Nephron progenitor cell (in vitro differentiated cells): ENCODE results near the gene SNAPC1.

Experiments used
- DNase-seq: peaks from one replicate; pipeline ENCODE4 v3.0.0; 2021
- H3K27ac Mint-ChIP-seq: 2 replicates; pipeline ENCODE4 v1.8.0; 2021; ENCODE audit warnings: mild to moderate bottlenecking, moderate library complexity, mixed read lengths
- H3K27me3 Mint-ChIP-seq: 2 replicates; pipeline ENCODE4 v1.8.0; 2021; ENCODE audit warnings: mild to moderate bottlenecking, low read depth, mixed read lengths; ENCODE audit not compliant: poor library complexity
- H3K36me3 Mint-ChIP-seq: 2 replicates; pipeline ENCODE4 v1.8.0; 2021; ENCODE audit warnings: low read depth, mixed read lengths
- H3K4me1 Mint-ChIP-seq: 2 replicates; pipeline ENCODE4 v1.8.0; 2021; ENCODE audit warnings: mixed read lengths
- H3K4me3 Mint-ChIP-seq: 2 replicates; pipeline ENCODE4 v1.8.0; 2021; ENCODE audit warnings: mild to moderate bottlenecking, moderate library complexity, mixed read lengths
- H3K9me3 Mint-ChIP-seq: 2 replicates; pipeline ENCODE4 v1.8.0; 2021; ENCODE audit warnings: mild to moderate bottlenecking, moderate library complexity, mixed read lengths
- TF ChIP-seq, protein P1 (sequence below): fragments of 200-600 bp; sonication (generic); IDR thresholded peaks from 2 replicates; pipeline ENCODE4 v1.5.0; 2021; ENCODE audit warnings: antibody characterized with exemption

The SNAPC1 gene

DNA sequence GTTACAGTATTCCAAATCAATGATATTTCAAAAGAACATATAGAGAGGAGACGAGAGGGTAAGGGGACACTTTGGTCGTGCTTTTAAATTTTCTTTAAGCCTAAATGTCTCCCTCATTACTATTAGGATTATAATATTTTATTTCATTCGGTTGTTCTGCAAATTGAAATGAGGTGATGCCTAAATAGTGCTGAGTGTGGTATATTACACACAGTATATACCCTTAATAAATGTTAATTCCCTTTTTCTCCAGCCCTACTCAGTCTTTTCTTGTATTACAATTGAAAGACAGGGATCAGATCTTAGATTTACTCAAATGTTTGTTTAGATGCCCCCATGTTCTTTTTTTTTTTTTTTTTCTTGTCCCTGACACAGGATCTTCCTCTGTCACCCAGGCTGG lies 7.7 kb downstream of the SNAPC1 start:
- H3K4me3 Mint-ChIP-seq: no peak overlapping the region
- no peaks in the 10 kb centered on the region for H3K27me3 Mint-ChIP-seq
- peaks cover 24% of the 10 kb centered on the region for H3K4me1 Mint-ChIP-seq
- H3K27ac Mint-ChIP-seq: no peak overlapping the region
- peaks cover 58% of the 10 kb centered on the region for H3K36me3 Mint-ChIP-seq
- DNase-seq: no peak
- H3K9me3 Mint-ChIP-seq: no peaks in the 10 kb centered on the region
- TF ChIP-seq, protein P1, sequence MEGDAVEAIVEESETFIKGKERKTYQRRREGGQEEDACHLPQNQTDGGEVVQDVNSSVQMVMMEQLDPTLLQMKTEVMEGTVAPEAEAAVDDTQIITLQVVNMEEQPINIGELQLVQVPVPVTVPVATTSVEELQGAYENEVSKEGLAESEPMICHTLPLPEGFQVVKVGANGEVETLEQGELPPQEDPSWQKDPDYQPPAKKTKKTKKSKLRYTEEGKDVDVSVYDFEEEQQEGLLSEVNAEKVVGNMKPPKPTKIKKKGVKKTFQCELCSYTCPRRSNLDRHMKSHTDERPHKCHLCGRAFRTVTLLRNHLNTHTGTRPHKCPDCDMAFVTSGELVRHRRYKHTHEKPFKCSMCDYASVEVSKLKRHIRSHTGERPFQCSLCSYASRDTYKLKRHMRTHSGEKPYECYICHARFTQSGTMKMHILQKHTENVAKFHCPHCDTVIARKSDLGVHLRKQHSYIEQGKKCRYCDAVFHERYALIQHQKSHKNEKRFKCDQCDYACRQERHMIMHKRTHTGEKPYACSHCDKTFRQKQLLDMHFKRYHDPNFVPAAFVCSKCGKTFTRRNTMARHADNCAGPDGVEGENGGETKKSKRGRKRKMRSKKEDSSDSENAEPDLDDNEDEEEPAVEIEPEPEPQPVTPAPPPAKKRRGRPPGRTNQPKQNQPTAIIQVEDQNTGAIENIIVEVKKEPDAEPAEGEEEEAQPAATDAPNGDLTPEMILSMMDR: no peak

DNA sequence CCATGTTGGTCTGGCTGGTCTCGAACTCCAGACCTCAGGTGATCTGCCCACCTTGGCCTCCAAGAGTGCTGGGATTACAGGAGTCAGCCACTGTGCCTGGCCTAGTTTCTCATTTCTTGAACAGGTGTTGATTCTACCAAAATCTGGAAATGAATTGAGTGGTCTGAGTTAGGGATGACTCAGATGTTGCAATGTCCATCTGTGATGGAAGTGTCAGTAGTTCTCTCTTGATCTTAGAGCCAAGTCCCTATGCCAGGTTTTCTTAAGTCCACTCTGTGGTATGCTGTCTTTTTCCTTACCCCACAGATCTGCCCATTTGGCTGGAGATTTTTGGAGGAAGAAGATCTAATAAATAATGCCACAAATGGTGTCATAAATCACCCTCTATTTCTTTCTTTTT lies 12.6 kb downstream of the SNAPC1 start:
- no peak for DNase-seq
- Mint-ChIP-seq H3K4me3 (no peak overlapping the region), H3K9me3 (no peaks in the 10 kb centered on the region), H3K4me1 (no peaks in the 10 kb centered on the region), H3K27me3 (no peaks in the 10 kb centered on the region), H3K27ac (no peak overlapping the region), H3K36me3 (peaks cover 83% of the 10 kb centered on the region)
- TF ChIP-seq, protein P1: no peak

DNA sequence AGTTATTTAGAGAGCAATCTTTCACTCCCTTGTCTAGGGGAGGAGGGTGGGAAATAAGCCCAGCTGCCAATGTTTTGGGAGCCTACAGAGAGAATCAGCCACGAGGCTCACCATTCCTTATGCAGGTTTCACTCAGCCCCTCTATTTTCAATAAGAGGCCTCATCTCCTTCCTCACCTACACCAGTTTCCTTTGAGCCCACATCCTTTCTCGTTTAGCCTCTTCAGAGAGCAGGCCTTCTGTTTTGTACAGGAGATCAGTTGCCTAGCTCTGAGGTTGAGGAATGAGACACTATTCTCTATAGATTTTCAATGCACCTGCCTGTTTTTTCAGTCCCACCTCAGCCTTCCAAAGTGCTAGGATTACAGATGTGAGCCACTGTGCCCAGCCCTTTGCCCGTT lies 17.9 kb downstream of the SNAPC1 start:
- Mint-ChIP-seq H3K4me3 (no peak overlapping the region), H3K9me3 (no peaks in the 10 kb centered on the region), H3K27me3 (no peaks in the 10 kb centered on the region), H3K27ac (peak overlapping the region; percentile 36), H3K36me3 (peaks cover 80% of the 10 kb centered on the region), H3K4me1 (no peaks in the 10 kb centered on the region)
- TF ChIP-seq, protein P1: no peak
- no peak for DNase-seq

DNA sequence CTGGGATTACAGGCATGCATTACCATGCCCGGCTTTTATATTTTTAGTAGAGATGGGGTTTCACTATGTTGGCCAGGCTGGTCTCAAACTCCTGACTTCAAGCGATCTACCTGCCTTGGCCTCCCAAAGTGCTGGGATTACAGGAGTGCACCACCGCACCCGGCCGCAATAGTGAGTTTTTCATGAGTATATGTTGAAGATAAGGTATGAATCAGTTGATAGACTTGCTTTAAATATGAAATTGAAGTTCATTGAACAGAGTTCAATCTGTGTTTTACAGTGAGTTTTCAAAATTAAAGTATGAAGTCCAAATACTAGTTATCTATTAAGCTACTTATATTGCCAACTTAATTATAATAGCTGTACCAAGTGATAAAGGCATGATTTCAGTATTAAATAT lies 35.1 kb downstream of the SNAPC1 start:
- Mint-ChIP-seq H3K4me1 (no peaks in the 10 kb centered on the region), H3K36me3 (peaks cover 23% of the 10 kb centered on the region), H3K4me3 (no peak overlapping the region), H3K27ac (no peak overlapping the region), H3K9me3 (no peaks in the 10 kb centered on the region), H3K27me3 (no peaks in the 10 kb centered on the region)
- TF ChIP-seq, protein P1: no peak
- DNase-seq: no peak

DNA sequence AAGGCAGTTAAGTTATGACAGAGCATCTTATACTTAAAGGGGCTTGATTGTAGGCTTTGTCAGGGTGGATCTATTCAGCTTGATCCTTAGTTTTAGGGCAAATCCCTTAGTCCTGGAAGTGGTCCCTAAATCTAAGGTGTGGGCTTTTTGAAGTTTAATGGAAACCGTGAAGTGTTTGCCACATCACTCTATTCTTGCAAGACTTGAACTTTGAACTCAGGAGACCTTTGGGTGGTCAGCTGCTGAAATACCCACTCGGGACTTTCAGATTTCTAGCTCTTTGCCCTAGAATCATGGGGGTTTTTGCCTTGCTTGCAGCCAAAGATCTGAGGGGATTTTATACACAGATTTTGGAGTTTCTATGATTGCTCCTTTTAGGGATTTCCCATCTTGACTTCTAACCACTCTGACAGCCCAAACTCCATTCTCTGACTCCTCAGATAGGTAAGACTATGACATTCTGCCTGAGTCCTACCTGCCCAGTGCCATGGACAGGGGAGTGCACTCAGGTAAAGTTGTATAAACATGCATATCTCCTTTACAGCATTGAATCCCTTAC lies 39.9 kb downstream of the SNAPC1 start:
- peaks cover 6% of the 10 kb centered on the region for H3K4me1 Mint-ChIP-seq
- H3K36me3 Mint-ChIP-seq: no peaks in the 10 kb centered on the region
- H3K9me3 Mint-ChIP-seq: no peaks in the 10 kb centered on the region
- no peak overlapping the region for H3K4me3 Mint-ChIP-seq
- H3K27me3 Mint-ChIP-seq: no peaks in the 10 kb centered on the region
- no peak for DNase-seq
- H3K27ac Mint-ChIP-seq: no peak overlapping the region
- TF ChIP-seq, protein P1: no peak

DNA sequence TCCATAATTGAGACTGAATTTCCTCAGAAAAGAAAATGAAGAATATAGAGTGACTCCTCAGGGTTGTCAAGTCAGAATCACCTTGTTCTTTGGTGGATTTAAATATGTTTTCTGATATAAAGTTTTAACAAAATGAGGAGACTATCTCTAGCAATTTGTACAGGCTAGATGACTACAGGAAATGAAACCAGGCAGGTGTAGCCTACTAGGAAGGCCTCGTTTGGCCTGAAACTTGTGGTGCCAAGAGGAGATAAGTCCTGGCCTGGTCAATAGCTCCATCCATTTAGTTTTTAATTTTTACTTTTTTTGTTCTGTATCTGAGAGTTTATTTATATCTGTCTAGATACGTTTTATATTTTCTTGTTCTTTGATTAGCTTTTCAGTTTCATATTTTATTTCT lies 41.5 kb downstream of the SNAPC1 start:
- peaks cover 16% of the 10 kb centered on the region for H3K4me1 Mint-ChIP-seq
- no peaks in the 10 kb centered on the region for H3K9me3 Mint-ChIP-seq
- TF ChIP-seq, protein P1: no peak
- no peak overlapping the region for H3K4me3 Mint-ChIP-seq
- no peak for DNase-seq
- peaks cover 13% of the 10 kb centered on the region for H3K27me3 Mint-ChIP-seq
- no peak overlapping the region for H3K27ac Mint-ChIP-seq
- H3K36me3 Mint-ChIP-seq: no peaks in the 10 kb centered on the region
